NCI-H2171 (cell line): ENCODE data around the gene AANAT.
A peak's percentile ranks its signal among the peaks of the same experiment; 100 is the strongest.

ENCODE experiments used
- DNase-seq: peaks from one replicate; lab custom pipeline; 2025; lab: John Stamatoyannopoulos, UW

The AANAT gene

DNA sequence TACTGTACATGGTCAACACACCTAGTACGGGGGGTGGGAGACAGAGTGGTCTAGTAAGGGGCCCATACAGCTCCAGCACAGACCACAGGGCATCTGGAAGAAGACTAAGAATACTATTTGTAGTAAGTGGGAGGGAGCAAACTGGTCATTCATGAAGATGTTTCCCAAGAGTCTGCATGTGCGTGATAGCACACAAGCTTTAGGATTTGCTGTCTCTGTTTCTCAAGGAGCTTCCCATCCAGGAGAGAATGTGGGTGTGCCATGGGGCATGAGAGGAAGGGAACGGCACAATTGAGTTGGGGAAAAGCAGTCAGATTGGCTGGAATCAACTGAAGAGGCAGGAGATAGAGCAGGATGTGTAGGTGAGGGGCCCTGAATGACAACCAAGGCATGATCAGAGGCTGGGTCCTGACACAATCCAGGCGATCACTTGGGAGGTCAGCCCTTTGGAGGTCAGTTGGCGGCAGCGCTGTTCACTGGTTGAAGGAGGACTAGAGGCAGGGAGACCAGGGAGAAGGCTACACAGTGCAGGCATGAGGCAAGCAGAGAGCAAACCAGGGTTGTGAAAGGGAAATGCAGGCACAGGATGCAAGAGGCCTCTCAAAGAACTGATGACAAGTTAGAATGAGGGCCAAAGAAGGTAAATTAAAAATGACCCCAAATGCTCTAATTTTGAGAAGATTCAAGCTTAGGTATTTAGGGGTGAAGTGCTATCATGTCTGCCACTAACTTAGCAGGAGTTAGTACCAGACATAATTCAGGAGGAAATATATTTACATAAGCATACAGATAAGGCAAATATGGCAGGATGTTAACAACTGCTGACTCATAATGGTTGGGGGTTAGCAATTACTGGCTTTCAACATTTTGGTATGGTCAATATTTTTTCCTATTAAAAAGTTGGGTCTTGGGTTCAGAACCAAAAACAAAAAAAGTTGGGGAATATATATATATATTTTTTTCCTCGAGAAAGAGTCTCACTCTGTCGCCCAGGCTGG is 24.8 kb upstream of the AANAT start:
- DNase-seq = no peak

DNA sequence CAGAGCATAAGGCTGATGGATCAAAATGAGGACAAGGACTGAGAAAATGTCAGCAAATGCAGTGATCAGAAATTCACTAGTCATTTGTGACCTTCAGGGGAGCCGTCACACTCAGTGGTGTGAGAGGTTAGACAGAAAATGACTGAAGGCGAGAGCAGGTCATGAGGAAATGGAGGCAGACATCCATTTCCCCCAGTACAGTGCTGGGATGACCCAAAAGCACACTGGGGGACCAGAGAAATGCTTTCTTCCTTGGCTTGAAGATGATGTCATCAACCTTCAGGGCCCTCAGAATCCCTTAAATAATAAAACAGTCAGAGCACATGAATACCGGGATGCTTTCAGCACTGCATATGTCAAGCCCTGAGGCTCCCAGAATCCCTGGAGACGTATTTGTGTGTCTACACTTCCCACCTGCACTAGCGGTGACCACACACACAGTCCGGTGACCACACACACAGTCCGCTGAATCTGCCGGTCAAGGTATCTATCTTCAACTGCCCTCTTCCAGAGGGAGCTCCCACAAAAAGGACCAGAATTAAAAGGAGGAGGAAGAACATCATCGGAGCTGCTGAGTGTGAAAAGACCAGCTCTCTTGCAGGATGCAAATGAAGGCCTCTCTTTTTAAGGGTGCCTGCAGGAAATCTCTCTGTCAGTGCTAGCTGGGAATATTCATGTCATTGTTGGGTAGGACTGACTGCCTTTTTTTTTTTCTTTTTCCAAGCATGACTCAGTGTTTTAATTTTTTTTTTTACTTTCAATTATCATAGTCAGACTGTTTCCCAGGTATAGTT is 22.7 kb upstream of the AANAT start:
- no peak for DNase-seq

DNA sequence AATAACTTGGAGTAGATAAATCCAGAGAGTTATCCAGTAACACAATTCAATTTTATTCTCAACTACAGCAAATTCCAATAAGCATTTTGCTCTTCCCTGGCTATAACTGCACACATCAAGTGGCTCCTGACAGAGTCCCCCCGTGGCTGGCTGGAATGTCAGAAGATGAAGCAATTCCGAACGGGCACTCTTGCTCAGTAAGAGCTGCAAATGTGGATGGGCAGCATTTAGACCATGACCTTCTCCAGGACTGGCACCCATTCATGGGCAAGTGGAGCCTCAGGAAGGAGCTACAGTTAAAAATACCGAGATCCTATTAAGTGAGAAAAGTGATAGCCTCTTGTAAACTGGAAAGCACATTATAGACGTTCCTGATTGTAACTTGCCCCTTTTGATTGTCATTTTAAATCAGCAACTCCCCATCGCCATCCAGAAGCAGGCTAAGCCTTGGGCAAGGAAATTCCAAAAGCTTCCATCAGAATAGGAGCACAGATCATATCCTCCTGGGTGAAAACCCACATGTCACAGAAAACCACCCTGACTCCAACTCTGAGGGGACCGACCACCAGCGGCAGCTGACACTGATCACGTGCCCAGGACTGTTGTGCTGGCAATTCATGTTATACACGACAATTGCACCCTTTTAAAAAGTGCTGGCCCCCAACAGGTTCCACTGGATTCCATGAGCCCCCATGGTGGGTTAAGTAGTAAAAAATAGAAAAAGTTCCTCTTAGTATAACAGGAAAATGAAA is 21.5 kb upstream of the AANAT start:
- no peak for DNase-seq

DNA sequence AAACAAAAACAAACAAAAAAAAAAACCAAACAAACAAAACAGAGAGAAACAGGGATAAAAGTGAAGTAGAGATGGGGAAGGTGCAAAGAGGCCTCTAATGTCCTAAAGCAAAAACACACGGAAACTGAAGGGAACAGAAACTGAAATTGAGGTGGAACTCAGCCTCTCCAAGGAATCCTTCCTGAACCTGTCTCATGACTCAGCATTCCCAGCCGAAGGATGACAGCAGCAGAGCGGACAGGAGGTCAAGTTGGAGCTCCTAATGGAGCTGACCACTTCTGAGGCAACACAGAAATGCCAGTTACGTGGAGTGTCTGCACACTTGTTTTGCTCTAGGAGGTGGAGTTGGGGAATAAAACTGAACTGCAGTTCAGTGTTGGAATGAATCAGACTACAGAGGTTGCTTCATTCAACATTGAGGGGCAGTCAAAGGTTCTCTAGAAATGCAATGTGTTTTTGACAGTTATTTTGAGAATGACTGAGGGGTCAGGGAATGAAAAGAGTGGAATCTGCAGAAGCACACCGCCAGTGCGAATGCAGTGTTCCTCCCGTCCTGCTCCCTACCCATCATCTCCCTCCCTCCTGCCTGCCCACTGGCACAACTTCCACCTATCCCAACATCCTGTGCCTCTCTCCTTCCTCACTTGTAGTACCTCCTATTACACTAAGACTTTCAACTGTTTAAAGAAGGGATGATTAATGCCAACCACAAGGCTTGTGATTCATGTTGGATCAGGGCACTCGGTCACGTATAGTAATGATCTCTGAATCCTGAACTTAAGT is 20.8 kb upstream of the AANAT start:
- DNase-seq = no peak

DNA sequence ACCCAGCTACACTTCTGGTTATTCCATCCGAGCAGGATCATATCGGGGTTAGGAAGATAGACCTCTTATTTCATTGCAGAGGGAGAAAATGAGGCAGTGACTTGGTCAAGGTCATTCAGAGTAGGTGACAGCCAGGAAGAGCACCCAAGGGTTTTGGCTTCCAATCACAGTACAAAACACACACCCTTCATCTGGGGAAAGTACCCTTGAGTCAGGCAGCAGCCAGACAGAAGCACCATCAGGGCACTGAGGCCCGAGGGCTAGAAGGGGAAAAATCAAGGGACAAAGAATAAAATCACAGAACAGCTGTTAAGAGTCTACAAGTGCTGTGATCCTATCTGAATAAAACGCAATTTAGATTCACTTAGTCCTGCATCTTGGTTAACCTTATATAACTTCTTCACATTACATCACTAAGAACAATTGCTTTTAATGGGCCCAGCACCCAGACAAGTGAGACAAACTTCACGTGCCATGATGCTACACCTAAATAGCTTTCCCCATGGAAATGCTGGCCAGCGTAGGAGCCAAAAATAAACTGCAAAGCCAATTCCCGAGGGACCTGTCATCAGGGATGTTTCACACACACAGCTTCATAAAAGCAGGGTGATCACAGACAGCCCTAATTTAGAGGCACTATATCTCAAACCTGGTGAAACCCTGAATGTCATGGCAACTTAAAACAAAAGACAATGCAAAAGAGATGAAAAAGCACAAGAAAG is 19.3 kb upstream of the AANAT start:
- DNase-seq = no peak

DNA sequence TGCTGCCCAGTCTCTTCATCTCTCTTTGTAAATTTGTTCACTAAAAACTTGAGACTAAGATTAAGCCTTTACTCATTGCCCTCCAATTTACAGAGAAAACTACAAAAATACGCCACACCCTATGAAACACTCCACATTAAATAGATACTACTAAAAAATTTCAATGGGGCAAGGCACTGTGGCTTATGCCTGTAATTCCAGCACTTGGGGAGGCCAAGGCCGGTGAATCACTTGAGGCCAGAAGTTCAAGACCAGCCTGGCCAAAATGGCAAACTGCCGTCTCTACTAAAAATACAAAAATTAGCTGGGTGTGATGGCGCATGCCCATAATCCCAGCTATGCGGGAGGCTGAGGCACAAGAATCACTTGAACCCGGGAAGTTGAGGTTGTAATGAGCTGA is 18.3 kb upstream of the AANAT start:
- DNase-seq = no peak

DNA sequence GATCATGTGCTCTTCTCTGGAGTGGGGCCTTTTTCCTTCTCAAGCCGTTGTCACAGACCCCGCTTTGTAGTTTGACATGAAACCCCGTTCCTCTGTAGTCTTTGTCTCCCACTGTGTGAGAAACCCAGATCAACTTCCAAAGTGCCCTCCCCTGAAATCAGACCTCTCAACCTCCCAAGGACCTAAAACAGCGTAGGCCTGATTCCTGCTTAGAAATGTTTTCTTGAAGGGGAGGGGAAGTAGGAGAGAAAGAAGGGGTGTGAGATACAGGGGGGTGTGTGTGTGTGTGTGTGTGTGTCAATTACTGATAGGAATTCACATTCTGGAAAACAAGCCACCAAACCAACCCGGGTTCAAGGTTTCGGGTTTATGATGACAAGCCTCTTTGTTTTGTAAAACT is 15.9 kb upstream of the AANAT start:
- DNase-seq = no peak

DNA sequence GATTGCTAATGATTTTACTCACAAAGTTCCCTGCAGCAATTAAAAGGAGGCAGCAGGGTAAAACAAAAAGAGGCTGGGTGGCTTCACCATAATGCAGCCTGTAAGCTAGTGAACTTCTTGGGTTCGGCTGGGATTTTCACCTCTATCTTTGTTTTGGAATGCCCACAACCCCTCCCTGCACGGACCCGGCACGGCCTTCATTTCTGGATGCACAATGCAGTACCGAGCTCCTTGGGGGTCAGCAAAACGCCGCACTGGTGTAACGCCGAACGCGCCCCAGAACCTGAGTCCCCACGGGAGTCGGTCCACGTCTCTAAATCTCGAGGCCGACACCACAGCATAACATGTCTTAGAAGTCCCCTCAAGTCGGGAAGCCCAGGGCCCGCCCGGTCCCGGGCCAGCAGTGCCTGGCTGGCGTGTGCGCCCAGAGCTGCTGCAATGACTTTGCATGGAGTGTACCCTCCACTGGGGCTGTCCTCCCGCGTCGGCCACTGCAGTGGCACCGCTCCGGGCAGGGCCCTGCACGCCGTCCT is 15.2 kb upstream of the AANAT start:
- no peak for DNase-seq

DNA sequence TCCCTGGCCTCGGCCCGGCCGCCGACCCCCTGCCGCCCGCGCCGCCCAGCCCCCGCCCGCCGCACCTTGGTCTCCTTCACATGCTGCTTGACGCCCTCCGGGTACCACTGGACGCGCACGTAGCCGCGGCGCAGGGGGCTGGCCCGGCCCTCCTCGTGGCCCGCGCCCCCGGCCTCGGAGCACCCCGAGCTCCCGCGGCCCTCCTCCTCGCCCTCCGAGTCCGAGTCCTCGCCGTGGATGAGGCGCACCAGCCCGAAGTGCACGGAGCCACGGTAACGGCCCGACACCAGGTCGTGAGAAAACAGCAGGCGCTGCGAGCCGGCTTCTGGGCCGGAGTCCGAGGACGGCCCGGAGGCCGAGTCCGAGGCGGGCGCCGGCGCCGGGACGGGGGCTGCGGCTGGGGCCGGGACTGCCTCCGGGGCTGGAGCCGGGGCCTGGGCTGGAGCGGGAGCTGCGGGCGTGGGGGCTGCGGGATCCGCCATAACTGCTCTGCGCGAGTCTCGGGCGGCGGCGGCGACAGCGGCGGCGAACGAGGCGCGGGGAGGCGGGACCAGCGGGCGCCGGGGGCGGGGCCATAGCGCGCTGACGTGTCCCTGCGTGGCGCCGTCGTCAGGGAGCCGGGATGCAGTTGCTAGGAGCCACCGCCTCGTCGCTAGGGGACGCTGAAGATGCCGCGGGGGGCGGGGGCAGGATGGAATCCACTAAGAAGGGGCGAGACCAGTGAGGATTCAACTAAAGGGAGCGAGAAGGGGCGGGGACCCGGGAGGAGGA is 14.6 kb upstream of the AANAT start, which contains the start of gene UBE2O:
UBE2O (minus strand) TSS at position 493 of the 771 bp plus-strand sequence; CDS start at position 482, 11 bp downstream.
- DNase-seq = peak; percentile 87

DNA sequence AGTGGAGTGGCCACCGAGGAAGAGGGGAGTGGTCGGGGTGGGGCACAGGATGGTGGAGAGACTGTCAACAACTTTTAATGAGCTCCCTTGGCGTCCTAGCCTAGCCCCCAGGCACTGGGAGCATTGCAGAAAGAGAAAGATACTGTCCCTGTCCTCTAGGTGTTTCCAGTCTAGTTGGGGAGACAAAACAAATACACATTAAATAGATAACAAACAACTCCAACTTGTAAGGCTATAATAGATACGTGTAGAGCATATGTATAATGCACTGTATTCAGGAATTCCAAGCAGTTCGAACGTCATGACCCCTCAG is 14.0 kb upstream of the AANAT start:
- no peak for DNase-seq

DNA sequence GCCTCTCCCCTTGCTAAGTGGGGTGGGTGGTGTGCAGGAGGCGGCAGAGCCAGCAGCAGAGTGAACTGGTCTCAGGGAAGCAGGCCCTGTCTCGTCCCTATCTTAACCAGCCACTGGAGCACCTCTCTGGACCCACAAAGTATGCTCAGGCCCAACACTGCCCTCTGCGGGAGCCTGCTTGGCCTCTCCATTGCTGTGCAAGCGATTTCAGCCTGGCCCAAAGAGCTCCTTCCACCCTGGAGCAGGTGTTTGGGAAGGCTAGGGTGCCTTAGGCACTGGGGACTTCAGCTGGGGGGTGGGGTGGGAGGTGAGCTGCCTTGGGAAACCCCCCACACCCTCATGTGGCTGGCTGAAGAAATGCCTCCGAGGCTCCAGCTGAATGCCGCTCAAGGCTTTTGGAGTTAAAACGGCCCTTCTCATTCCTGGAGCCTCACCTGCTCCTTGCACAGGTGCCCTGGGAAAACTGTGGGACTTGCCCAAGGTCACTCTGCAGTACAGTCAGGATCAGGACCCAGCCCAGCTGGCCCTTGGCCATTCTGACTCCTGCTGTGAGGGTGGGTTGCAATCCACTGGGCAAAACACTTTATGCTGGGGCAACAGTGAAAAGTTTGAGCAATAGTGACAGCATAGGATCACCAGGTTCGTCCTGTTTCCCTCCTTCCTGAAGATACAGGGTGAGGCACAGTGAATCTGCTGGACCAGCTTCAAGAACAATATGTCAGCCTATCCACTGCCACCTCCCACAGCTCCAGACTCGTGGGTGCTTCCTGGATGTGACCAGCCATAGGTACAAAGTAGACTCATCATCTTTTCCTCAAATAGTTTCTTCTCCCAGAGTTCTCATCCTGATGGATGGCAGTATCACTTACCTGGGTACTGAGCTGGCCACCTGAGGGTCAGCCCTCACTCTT is 8.6 kb upstream of the AANAT start:
- no peak for DNase-seq

DNA sequence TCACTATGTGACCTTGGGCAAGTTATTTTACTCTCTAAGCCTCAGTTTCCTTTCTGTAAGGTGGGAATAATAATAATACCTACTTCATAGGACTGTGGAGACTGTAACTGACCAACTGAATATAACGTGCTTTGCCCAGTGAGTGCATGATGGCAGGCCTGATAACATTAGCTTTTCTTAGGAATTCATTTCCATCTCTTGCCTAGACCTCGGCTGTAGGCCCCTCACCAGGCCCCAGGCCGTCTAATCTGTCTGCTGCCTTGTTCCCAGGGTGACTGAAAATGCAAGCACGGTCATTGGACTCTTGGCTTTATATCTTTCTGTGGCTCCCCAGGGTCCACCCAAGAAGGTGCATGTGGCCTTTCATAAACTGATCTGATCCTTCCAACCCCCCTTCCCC is 7.7 kb upstream of the AANAT start:
- no peak for DNase-seq

DNA sequence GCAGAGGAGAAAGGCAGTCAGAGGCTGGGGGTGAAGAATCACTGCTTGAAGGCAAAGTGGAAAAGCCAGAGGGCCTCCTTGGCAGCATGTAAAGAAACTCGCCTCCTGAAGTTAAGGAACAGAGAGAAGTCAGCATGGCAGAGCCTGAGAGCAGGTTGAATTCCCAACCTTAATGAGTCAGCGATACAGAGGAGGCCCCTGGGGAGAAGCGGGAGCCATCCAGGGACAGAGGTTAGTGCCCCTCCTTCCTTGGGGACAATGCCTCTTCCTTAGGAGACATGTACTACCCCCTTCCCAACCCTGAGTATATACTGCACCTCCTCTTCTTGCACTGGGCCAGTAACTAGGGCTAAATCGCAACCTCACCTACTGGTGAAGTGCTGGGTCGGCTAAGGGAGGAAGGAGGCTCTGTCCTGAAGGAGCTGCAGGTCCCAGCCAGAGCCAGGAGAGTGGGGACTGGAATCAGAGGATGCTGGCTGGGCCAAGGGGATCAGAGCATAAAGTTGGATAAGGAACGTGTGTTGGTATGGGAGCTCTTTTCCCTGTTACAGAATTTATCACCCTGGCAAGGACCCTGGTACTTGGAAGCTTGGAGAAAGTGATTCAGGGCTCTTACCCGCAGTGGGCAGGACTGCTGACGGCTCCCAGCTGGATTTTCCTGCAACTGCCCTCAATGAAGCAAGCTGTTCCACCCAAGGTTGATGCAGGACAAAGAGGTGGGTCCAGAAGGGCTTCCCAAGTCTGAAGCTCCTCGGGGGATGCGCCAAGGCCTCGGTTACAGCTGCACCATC is 5.4 kb upstream of the AANAT start:
- DNase-seq = no peak

DNA sequence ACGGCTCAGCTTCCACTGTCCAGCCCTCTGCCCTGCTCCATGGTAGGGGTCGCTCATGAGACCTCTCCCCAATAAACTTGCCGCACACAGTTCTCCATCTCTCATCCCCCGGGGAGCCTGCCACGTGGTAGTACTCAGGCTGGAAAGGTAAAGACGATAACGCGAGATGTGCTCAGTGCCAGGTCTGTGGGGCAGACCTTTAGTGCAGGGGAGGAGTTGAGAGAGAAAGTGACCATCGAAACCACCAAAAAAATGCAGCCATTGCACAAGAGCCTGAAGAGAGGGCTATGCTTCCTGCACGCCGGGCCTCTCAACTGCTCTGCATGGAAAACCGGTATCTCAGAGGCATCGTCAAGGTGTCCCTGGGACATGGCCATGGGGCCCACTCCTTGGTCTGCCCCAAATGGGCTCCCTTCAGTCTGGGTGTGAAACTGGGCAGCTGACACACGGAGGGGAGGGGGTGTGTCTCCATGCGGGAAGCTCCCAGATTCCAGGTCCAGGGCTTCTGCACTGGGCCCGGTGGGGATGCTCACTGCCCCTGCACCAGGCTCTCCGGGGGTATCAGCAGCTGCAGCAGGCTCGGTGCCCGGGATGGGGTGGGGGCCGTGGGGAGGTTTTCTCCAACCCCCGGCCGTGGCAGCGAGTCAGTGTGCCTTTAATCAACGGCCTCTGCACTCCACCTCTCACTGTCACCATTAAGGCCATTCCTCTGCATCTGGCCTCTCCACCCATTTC is 4.7 kb upstream of the AANAT start:
- DNase-seq = no peak

DNA sequence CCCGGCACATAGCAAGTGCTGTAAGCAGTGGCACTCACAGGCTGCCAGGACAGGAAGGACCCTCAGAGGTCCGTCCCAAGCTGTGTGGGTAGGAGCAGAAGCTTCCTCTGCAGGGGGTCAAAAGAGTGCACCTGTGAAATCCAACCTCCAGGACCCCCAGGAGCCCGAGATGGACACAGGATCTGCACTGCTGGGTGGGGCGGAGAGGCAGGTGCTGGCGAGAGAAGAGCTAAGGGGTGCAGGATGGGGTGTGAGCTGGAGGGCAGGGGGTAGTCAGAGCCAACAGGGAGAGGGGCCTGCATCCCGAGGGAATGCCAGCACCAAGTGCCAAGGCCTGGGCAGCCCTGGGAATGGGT is 650 bp upstream of the AANAT start:
- no peak for DNase-seq

DNA sequence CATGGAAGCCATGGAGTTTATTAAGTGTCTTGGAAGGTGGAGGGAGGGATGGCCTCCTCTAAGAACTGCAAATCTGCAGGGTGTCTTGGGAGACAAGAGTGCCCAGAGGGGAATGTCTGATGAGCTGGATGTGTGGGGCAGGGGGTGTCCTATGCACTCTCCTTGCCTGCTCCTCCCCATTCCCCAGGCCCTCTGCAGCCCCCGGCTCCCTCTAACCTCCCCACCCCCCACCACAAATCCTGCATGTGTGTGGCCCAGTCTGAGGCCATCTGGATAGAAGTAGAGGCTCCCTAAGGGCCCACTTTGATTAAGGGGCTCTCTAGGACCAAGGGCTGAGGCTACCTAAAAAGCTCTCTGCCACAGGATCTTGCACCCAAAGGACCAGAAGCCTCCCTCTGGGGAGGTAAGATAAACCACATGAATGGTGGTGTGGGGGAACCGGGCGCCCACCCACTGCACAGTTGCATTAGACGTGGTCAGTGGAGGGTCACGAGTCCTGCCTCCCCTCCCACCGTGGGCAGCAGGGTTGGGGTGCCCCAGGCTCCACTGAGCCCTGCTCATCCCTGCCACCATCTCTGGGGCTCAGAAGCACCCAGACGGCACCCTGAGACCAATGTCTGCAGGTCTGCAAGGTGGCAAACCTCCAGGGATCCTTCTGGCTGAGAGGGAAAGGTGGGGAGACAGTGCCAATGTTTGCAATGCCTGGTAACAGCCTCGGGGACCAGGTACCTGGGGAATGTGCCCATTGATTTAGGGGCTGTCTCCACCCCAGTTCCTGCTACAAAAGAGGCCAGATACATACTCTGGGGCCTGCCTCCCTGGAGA is 618 bp downstream of the AANAT start:
- DNase-seq = no peak

DNA sequence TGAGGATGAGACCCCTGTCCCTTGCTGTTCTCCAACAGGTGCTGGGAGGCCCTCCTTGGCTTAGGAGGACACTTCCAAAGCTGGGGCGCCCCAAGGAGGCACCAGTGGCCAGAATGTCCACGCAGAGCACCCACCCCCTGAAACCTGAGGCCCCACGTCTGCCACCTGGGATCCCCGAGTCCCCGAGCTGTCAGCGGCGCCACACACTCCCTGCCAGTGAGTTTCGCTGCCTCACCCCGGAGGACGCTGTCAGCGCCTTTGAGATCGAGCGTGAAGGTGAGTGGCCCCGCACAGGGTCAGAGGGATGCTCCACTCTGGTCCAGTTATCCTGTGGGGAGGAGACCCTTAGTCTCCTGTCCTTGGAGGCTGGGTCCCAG is 1.2 kb downstream of the AANAT start:
- DNase-seq = no peak
